Stomach (tissue), 9 donors: ENCODE data around the gene C10orf90. TPM values are rescaled to one million over a fixed set of nuclear protein-coding genes. Genes with fewer than 3 reads are reported as not detected.

Experiments used
- DNase-seq, 2 donors: peaks; one replicate each; pipeline versions ENCODE4 v3.0.0 to v3.0.0-alpha.2; 2013 to 2019
- H3K27ac ChIP-seq, 5 donors: fragments of 200-600 bp in 4 of 5; sonication (generic) in 4 of 5; one replicate each; pipeline ENCODE4 v1.5.1; 2013 to 2019; ENCODE audit warnings: mild to moderate bottlenecking in 1 of 5, moderate library complexity in 1 of 5
- H3K27me3 ChIP-seq, 3 donors: fragments of 200-600 bp; sonication (generic); one replicate each; pipeline ENCODE4 v1.5.1; 2017 to 2019; ENCODE audit warnings: mixed run types in 1 of 3
- H3K36me3 ChIP-seq, 4 donors: fragments of 200-600 bp; sonication (generic); 1 replicate in 3 of 4; 2 replicates in 1 of 4; pipeline ENCODE4 v1.5.1; 2016 to 2019
- H3K4me1 ChIP-seq, 4 donors: fragments of 200-600 bp; sonication (generic); one replicate each; pipeline ENCODE4 v1.5.1; 2016 to 2019
- H3K4me3 ChIP-seq, 4 donors: fragments of 200-600 bp; sonication (generic) in 3 of 4; one replicate each; pipeline ENCODE4 v1.5.1; 2016 to 2019; ENCODE audit warnings: mild to moderate bottlenecking in 1 of 4
- H3K9me3 ChIP-seq, 4 donors: fragments of 200-600 bp; sonication (generic); one replicate each; pipeline ENCODE4 v1.5.1; 2016 to 2019
- CTCF ChIP-seq, 7 experiments: fragments of 450-650 bp in 4 of 7; fragments of 200-600 bp in 3 of 7; sonication (generic) in 3 of 7; IDR thresholded peaks; one replicate each; pipeline ENCODE4 v1.5.1; 2016 to 2019; ENCODE audit warnings: antibody characterized with exemption in 7 of 7, control low read depth in 2 of 7, mild to moderate bottlenecking in 1 of 7
- EP300 ChIP-seq: sonication (generic); formaldehyde crosslinking; IDR thresholded peaks from one replicate; pipeline ENCODE4 v1.6.1; 2017; ENCODE audit warnings: antibody characterized with exemption
- POLR2A ChIP-seq, 4 donors: fragments of 450-650 bp; IDR thresholded peaks; one replicate each; pipeline ENCODE4 v1.6.1; 2016; ENCODE audit warnings: antibody characterized with exemption in 4 of 4, control low read depth in 2 of 4, mild to moderate bottlenecking in 1 of 4, moderate library complexity in 1 of 4
- POLR2AphosphoS5 ChIP-seq, 3 donors: sonication (generic); formaldehyde crosslinking; IDR thresholded peaks; one replicate each; pipeline ENCODE4 v1.6.1; 2016; ENCODE audit warnings: antibody characterized with exemption in 3 of 3
- WGBS, 5 donors: extraction: QIAGEN DNeasy Blood & Tissue Kit in 3 of 5; methylation state at CpG; one replicate each; pipeline versions ENCODE4 v1.1.5 to v1.1.7; 2013 to 2018; 5-methylcytosine and 5-hydroxymethylcytosine counted together
- intact Hi-C: fragments of 100-400 bp; cut with DNase I; formaldehyde crosslinking; loops from one replicate; pipeline ENCODE4 v1.15.1; 2023; ENCODE audit warnings: low total_unique reads
- polyA plus RNA-seq, 3 donors: library from polyadenylated mRNA; stranded (reverse); fragments of 200-250 nt; gene quantifications; one replicate each; pipeline ENCODE4 v1.2.3, GENCODE V29; 2013
- total RNA-seq, 5 donors: library from RNA; depleted of rRNA; stranded (reverse); fragments of >200 nt; gene quantifications; one replicate each; pipeline versions ENCODE4 v1.1.0 to v1.2.3, GENCODE V29; 2014 to 2016
- donor health status: healthy with polysubstance abuse.
- donor health status: Bipolar disorder and iron deficiency.
- donor health status: healthy.

Gene C10orf90
- total and polyA plus RNA-seq, 8 donors: not detected

GRCh38 chr10:126683466-126683865, 13.0 kb upstream of the C10orf90 start:
- H3K27ac ChIP-seq: no peak overlapping the region
- 85 to 95% (median 92%) methylated on average over 1 of the region's 1 CpG for WGBS, 5 donors
- no peaks in the 10 kb centered on the region for H3K36me3 ChIP-seq
- no peak for DNase-seq
- no peaks in the 10 kb centered on the region for H3K27me3 ChIP-seq
- no peak overlapping the region for H3K4me3 ChIP-seq
- H3K4me1 ChIP-seq: no peaks in the 10 kb centered on the region
- TF ChIP-seq CTCF (IDR thresholded peaks at IDR 0.05) (no peak), POLR2AphosphoS5 (IDR thresholded peaks at IDR 0.05) (no peak), POLR2A (IDR thresholded peaks at IDR 0.05) (no peak), EP300 (no peak)
- no peaks in the 10 kb centered on the region for H3K9me3 ChIP-seq
- intact Hi-C loops: no loop called here

- no peaks in the 10 kb centered on the region for H3K27me3 ChIP-seq
- no peaks in the 10 kb centered on the region for H3K36me3 ChIP-seq
- intact Hi-C loops: no loop called here
- WGBS, 5 donors: 87 to 93% (median 91%) methylated on average over 7 of the region's 7 CpGs
- no peak overlapping the region for H3K4me3 ChIP-seq
- H3K27ac ChIP-seq: no peak overlapping the region
- no peak for TF ChIP-seq CTCF (IDR thresholded peaks at IDR 0.05)
- no peak for TF ChIP-seq POLR2AphosphoS5 (IDR thresholded peaks at IDR 0.05)
- H3K9me3 ChIP-seq: no peaks in the 10 kb centered on the region
- no peaks in the 10 kb centered on the region for H3K4me1 ChIP-seq
- no peak for DNase-seq
These were observed 5.4 kb upstream of the C10orf90 start for GRCh38 chr10:126675656-126676438.

- Histone ChIP-seq H3K27ac (no peak overlapping the region), H3K27me3 (no peaks in the 10 kb centered on the region), H3K9me3 (no peaks in the 10 kb centered on the region), H3K4me3 (no peak overlapping the region), H3K4me1 (no peaks in the 10 kb centered on the region), H3K36me3 (no peaks in the 10 kb centered on the region)
- DNase-seq: no peak
- intact Hi-C loops: no loop called here
- TF ChIP-seq CTCF (IDR thresholded peaks at IDR 0.05): no peak
- no peak for TF ChIP-seq POLR2AphosphoS5 (IDR thresholded peaks at IDR 0.05)
- TF ChIP-seq EP300: no peak
- TF ChIP-seq POLR2A (IDR thresholded peaks at IDR 0.05): no peak
- WGBS, 5 donors: 81 to 84% (median 83%) methylated on average over 6 of the region's 6 CpGs
These were observed 4.4 kb upstream of the C10orf90 start for GRCh38 chr10:126674741-126675515.

- WGBS, 5 donors: 76 to 89% (median 79%) methylated on average over 3 of the region's 3 CpGs
- Histone ChIP-seq H3K4me1 (no peaks in the 10 kb centered on the region), H3K9me3 (no peaks in the 10 kb centered on the region), H3K36me3 (no peaks in the 10 kb centered on the region), H3K4me3 (no peak overlapping the region), H3K27me3 (no peaks in the 10 kb centered on the region), H3K27ac (no peak overlapping the region)
- intact Hi-C loops: no loop called here
- DNase-seq: no peak
- TF ChIP-seq POLR2A (IDR thresholded peaks at IDR 0.05) (no peak), POLR2AphosphoS5 (IDR thresholded peaks at IDR 0.05) (no peak), CTCF (IDR thresholded peaks at IDR 0.05) (no peak), EP300 (no peak)
These were observed 3.1 kb upstream of the C10orf90 start for GRCh38 chr10:126673565-126673964.
